ENCODE measurements around the gene PSMD2.

- no peak for TF ChIP-seq CTCF (IDR thresholded peaks at IDR 0.05)
- TF ChIP-seq POLR2AphosphoS5 (IDR thresholded peaks at IDR 0.05; ENCODE audit: insufficient read depth in 1 of 2, low read depth in 1 of 2): no peak
Observed at GRCh38 chr3:184325715-184326369, 26.8 kb downstream of the PSMD2 start.

Measured in vagina (tissue), 2 donors.